Memory B cell (primary cell): ENCODE measurements around the gene DTNB.

ENCODE experiments used
- ATAC-seq: fragments of 150-1000 bp; cut with Tn5 transposase; 2 replicates; pipeline ENCODE4 v1.10.0; 2021; ENCODE audit warnings: low read depth, mild to moderate bottlenecking, moderate library complexity
- DNase-seq, 2 donors: peaks; one replicate each; pipeline ENCODE4 v3.0.0; 2022; ENCODE audit warnings: low spot score in 2 of 2
- H3K27ac Mint-ChIP-seq: one replicate; pipeline ENCODE4 v1.8.0; 2022; ENCODE audit warnings: mild to moderate bottlenecking, moderate library complexity, mixed read lengths
- H3K27me3 Mint-ChIP-seq: one replicate; pipeline ENCODE4 v1.8.0; 2022; ENCODE audit warnings: mixed read lengths
- H3K36me3 Mint-ChIP-seq: one replicate; pipeline ENCODE4 v1.8.0; 2022; ENCODE audit warnings: mild to moderate bottlenecking, mixed read lengths
- H3K4me1 Mint-ChIP-seq: one replicate; pipeline ENCODE4 v1.8.0; 2022; ENCODE audit warnings: mixed read lengths
- H3K4me3 Mint-ChIP-seq: one replicate; pipeline ENCODE4 v1.8.0; 2022; ENCODE audit warnings: mild to moderate bottlenecking, moderate library complexity, mixed read lengths
- H3K9me3 Mint-ChIP-seq: one replicate; pipeline ENCODE4 v1.8.0; 2022; ENCODE audit warnings: mixed read lengths

DTNB gene

DNA sequence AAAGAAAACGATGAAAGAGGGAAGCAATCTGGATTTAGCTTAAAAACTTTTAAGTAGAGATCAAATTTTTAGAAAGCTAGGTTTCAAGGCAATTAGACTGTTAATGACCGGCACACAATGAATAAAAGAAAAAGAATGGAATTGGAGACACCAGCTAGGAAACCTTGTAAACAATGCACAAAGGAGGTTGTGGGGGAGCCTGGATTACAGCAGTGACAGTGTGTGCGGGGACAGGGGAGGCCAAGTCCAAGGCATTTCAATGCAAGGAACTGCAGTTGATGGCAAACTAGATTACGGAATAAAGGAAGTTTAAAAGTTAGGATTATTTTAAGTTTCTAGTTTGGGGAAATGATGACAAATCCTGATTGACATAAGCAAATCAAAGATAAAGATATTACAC lies 74.5 kb downstream of the DTNB start:
- no peak overlapping the region for H3K27ac Mint-ChIP-seq
- ATAC-seq, result no peak

DNA sequence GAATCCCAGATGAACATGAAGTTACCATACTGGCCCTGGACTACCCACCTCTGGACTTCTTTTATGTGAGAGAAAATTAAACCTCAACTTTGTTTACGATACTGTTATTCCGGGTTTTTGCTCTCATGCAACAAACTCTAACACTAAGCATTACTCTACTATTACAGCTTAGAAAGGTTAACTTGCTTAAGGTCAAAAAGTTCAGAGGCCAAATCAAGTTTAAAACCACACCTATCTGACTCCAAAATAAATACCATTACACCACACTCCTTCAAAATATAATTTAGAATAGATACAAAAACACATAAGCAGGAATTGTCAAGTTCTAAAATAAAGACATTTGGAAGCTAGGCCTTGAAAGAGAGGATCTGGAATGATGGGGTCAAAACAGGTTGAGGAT lies 75.0 kb downstream of the DTNB start:
- DNase-seq (no peak), ATAC-seq (no peak)
- Mint-ChIP-seq H3K4me1 (no peaks in the 10 kb centered on the region), H3K27ac (no peak overlapping the region), H3K27me3 (no peaks in the 10 kb centered on the region), H3K4me3 (no peak overlapping the region), H3K36me3 (peaks cover 6% of the 10 kb centered on the region), H3K9me3 (no peaks in the 10 kb centered on the region)

More for the DNA sequence above, 74.5 kb downstream of the DTNB start:
- no peaks in the 10 kb centered on the region for H3K4me1 Mint-ChIP-seq
- no peaks in the 10 kb centered on the region for H3K9me3 Mint-ChIP-seq
- DNase-seq, result no peak
- H3K4me3 Mint-ChIP-seq, result no peak overlapping the region
- no peaks in the 10 kb centered on the region for H3K27me3 Mint-ChIP-seq
- peaks cover 6% of the 10 kb centered on the region for H3K36me3 Mint-ChIP-seq

DNA sequence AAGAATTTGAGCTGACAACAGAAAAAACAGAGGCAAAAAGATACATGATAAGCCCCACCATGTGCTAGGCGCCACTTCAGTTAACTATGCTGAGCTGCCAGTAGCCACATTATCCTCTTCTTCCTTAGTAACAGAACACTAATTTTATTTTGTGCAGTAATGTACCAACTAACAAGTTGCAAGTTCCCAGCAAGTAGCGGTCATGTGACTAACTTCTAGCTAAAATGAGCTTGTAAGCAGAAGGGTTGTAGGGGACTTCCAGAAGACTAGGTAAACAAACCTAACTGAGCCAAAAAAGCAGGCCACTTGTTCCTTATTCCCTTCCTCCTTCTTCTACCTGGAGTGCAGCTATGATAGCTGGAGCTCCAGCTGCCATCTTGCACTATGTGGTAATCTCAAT lies 75.5 kb downstream of the DTNB start:
- H3K27me3 Mint-ChIP-seq, result no peaks in the 10 kb centered on the region
- ATAC-seq, result peak; percentile 38
- H3K4me3 Mint-ChIP-seq, result no peak overlapping the region
- DNase-seq, result no peak
- no peaks in the 10 kb centered on the region for H3K9me3 Mint-ChIP-seq
- H3K4me1 Mint-ChIP-seq, result no peaks in the 10 kb centered on the region
- H3K27ac Mint-ChIP-seq, result no peak overlapping the region
- H3K36me3 Mint-ChIP-seq, result peaks cover 6% of the 10 kb centered on the region

DNA sequence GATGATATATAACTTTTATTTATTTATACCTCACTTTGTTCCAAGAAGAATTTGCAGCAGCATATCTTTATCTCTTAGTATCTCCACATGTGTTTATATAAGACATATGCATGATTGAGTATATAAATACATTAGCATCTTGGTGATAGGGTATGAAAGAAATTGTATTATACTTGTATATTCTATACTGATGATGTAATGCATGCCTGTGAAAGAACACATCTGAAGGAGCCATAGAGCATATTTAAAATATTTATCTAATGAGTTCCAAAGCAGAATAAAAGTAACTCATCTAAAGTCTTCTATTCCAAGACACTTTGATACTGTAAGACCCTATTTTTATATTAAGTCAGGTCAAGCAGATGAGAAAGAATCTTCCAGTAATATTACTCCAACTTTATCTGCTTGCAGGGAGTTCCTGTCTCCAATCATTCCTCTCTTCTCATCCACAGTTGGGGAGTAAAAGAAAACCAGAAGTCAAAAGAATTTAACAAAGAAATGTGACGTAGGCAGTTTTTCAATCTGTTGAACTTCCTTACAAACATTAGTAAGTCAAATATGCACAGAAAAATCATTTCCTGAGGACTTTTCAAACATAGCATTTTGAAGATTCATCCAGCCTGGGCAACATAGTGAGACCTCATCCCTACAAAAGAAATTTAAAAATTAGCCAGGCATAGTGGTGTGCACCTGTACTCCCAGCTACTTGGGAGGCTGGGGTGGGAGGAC lies 76.7 kb downstream of the DTNB start:
- Mint-ChIP-seq H3K4me3 (no peak overlapping the region), H3K36me3 (peaks cover 6% of the 10 kb centered on the region), H3K9me3 (no peaks in the 10 kb centered on the region), H3K27ac (no peak overlapping the region), H3K27me3 (no peaks in the 10 kb centered on the region), H3K4me1 (peaks cover 3% of the 10 kb centered on the region)
- ATAC-seq (no peak), DNase-seq (no peak)

DNA sequence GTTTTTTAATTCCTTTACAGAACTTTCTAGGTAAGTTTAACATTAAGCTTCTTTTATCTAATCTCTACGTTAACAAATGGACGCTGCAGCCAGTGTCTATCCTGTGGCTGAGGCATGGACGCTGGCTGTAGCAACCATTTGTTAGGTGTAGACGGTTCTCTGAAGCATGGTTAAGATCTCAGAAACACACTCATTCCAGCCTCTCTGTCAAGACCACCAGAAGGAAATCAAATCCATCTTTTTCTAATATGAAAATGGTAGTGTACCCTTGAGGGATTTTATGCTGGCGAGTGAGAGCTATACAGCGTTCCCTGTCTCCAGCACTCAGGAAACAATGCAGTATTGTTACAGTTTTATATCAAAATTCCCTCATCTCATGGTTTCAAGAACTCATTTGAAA lies 78.0 kb downstream of the DTNB start:
- H3K4me1 Mint-ChIP-seq, result peaks cover 3% of the 10 kb centered on the region
- H3K36me3 Mint-ChIP-seq, result peaks cover 6% of the 10 kb centered on the region

DNA sequence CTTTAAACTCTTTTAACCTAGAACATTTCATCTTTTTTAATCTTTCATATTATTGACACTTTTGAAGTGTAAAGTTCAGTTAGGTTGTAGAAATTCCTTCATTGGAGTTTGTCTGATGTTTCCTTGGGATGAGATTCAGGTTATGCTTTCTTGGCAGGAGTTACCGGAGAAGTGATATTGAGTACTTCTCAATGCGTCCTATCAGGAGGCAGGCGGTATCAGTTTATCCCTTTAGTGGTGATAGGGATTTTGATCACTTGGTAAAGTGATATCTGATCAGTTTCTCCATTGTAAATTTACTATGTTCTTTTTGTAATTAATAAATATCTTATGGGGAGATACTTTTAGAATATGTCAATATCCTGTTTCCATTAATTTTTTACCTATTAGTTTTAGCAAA lies 78.4 kb downstream of the DTNB start:
- Mint-ChIP-seq H3K27ac (no peak overlapping the region), H3K4me1 (peaks cover 3% of the 10 kb centered on the region), H3K27me3 (no peaks in the 10 kb centered on the region), H3K4me3 (no peak overlapping the region), H3K36me3 (peaks cover 6% of the 10 kb centered on the region), H3K9me3 (no peaks in the 10 kb centered on the region)
- DNase-seq (no peak), ATAC-seq (no peak)

More for the DNA sequence above, 78.0 kb downstream of the DTNB start:
- DNase-seq (no peak), ATAC-seq (no peak)
- Mint-ChIP-seq H3K4me3 (no peak overlapping the region), H3K27me3 (no peaks in the 10 kb centered on the region), H3K27ac (no peak overlapping the region), H3K9me3 (no peaks in the 10 kb centered on the region)

DNA sequence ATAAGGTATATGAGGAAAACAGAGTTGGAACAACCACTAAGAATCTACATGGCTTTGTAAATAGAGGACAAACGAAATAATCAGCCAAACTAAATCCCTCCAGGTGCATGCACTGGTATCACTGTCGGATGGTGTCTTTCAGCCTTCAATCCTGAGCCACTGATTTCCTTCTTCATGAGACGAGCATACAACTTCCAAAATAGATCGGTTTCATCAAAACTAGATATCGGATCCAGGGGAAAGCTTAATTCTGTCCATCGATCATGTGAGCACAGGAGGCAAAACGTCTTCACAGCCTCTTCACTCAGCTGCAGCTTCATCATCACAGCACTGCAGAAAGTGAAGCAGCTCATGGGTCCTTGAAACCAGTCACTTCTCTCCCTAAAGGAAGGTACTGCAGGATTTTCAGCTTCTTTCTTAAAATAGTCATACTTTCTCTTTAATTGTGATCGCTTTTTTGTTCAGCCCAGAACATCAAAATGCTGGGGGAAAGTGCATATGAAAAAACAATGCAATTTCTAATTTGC lies 80.5 kb downstream of the DTNB start:
- ATAC-seq (no peak), DNase-seq (no peak)
- no peak overlapping the region for H3K27ac Mint-ChIP-seq
- no peak overlapping the region for H3K4me3 Mint-ChIP-seq
- H3K4me1 Mint-ChIP-seq, result peaks cover 3% of the 10 kb centered on the region
- no peaks in the 10 kb centered on the region for H3K27me3 Mint-ChIP-seq
- no peaks in the 10 kb centered on the region for H3K9me3 Mint-ChIP-seq
- H3K36me3 Mint-ChIP-seq, result no peaks in the 10 kb centered on the region

DNA sequence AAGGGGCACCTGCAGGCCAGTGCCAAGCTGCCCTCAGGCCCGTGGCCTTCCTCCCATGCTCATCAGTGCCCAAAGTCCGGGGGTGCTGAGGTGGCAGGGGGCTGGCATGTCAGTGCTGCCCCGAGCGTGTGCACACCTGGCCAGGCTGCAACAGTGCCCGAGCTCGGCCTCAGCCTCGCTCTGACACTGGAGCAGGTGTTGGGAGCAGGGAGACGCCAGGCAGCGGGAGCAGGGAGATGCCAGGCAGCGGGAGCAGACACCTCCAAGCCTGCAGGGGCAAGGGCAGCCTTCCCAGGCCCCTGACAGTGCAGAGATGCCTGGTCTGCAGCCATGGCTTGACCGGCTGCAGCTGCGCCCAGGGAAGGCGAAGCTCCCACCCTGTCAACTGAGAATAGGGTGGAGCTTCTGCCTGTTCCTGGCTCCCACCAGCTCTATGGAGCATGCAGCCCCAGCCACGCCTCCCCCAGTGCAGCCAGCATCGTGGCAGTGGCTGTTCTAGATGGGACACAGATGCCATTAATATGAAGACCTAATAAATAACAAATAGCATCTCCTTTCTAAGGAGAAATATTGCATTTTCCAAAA lies 82.4 kb downstream of the DTNB start:
- no peaks in the 10 kb centered on the region for H3K27me3 Mint-ChIP-seq
- ATAC-seq (no peak), DNase-seq (no peak)
- H3K4me3 Mint-ChIP-seq, result no peak overlapping the region
- peaks cover 10% of the 10 kb centered on the region for H3K4me1 Mint-ChIP-seq
- no peaks in the 10 kb centered on the region for H3K36me3 Mint-ChIP-seq
- H3K9me3 Mint-ChIP-seq, result no peaks in the 10 kb centered on the region
- no peak overlapping the region for H3K27ac Mint-ChIP-seq

DNA sequence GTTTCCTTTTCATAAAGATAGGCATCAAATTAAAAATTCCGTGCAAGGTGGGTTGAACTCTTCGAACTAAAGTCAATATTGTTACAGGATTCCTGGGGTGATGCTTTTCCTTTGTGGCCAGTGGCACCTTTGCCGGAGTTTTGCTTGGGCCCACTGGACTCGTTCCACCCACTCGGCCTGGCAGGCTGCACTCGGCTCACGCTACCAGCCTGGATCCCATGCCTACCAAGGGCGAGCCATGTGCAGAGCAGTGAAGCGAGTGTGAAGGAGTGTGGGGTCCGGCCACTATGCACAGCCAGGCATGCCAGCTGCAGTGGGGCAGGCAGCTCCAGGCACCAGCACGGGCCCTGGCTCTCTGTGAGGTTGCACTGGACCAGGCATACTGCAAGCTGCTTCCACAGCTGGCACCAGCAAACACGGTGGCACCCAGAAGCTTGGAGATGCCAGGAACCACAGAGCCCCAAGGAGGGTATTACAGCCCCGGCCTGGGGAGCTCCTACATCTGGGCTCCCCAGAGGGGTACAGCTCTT lies 83.6 kb downstream of the DTNB start:
- Mint-ChIP-seq H3K36me3 (no peaks in the 10 kb centered on the region), H3K4me3 (no peak overlapping the region), H3K9me3 (no peaks in the 10 kb centered on the region), H3K27me3 (no peaks in the 10 kb centered on the region), H3K27ac (no peak overlapping the region), H3K4me1 (peaks cover 14% of the 10 kb centered on the region)
- DNase-seq, result no peak
- no peak for ATAC-seq

DNA sequence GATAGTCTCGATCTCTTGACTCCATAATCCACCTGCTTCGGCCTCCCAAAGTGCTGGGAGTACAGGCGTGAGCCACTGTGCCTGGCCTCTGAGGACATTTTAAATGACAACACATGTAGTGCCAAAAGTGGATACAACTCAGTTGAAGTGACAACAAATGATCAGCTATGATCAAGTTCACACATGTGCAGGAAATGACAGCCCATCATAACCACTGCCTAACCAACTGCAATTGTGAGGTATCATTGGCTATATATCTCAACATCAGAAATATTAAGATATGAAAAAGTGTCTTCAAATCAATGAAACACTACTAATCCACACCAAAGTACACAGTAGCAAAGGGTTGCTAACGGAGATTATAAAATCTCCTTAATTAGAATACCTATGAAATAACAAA lies 84.8 kb downstream of the DTNB start:
- Mint-ChIP-seq H3K27me3 (no peaks in the 10 kb centered on the region), H3K9me3 (no peaks in the 10 kb centered on the region), H3K4me3 (no peak overlapping the region), H3K36me3 (no peaks in the 10 kb centered on the region), H3K4me1 (peaks cover 14% of the 10 kb centered on the region), H3K27ac (no peak overlapping the region)
- DNase-seq, result no peak
- no peak for ATAC-seq

DNA sequence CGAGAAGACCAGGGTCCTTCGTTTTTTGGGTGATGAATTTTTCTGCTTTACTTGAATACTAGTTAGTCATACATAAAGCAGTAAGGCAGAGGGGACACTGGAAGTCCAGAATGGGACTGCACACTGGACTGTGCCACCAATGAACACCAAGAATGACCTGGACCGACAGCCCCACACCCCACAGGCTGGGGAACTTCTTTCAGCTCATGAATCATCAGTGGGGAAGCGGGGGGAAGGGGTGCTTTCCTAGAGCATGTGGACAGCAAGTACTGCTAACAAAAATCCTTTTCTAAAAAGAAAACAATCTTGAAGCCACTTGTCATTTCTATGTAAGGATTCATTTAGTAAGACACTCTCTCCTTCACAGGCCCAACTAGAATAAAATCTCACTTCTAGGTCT lies 86.0 kb downstream of the DTNB start:
- Mint-ChIP-seq H3K36me3 (peaks cover 1% of the 10 kb centered on the region), H3K27me3 (no peaks in the 10 kb centered on the region), H3K4me1 (peaks cover 18% of the 10 kb centered on the region), H3K9me3 (no peaks in the 10 kb centered on the region), H3K4me3 (no peak overlapping the region), H3K27ac (no peak overlapping the region)
- DNase-seq (no peak), ATAC-seq (no peak)

DNA sequence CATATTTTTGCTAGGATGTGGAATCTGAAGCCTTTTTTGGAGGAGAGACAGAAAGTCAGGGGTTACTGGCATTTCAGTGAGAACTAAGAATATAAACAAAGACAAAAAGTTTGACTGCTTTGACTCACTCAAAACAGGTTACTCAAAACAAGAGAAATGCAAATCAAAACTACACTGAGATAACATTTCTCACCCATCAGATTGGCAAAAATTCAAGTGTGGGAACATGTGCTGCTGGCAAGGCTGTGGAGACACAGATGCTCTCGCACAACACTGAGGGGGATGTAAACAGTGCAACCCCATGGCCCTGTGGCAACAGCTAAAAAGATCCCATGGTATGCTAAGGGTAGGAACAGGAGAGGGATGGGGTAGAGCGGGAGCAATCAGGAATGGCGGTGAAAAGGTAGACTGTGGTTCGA lies 86.6 kb downstream of the DTNB start:
- DNase-seq (no peak), ATAC-seq (no peak)
- Mint-ChIP-seq H3K36me3 (peaks cover 1% of the 10 kb centered on the region), H3K4me3 (no peak overlapping the region), H3K27me3 (no peaks in the 10 kb centered on the region), H3K27ac (no peak overlapping the region), H3K4me1 (peaks cover 20% of the 10 kb centered on the region), H3K9me3 (no peaks in the 10 kb centered on the region)

DNA sequence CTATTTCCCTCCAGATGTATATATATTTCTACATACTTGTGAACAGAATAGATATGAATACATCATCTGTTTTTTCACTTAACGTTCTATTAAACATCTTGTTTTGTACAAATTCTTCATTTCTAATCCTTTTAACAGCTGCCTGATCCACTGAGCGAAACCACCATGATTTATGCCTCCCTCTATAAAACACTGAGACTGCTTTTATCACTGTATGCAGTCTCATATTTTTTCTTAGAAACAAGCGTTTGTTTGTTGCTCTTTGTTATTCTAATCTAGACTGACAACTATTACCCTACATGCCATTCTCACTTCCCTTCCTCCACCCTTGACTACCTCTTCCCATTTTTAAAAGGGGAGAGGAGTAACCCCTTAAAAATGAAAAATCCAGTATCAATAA lies 88.2 kb downstream of the DTNB start:
- ATAC-seq, result no peak
- Mint-ChIP-seq H3K27ac (no peak overlapping the region), H3K36me3 (peaks cover 1% of the 10 kb centered on the region), H3K9me3 (no peaks in the 10 kb centered on the region), H3K4me3 (no peak overlapping the region), H3K4me1 (peaks cover 22% of the 10 kb centered on the region), H3K27me3 (no peaks in the 10 kb centered on the region)
- no peak for DNase-seq

DNA sequence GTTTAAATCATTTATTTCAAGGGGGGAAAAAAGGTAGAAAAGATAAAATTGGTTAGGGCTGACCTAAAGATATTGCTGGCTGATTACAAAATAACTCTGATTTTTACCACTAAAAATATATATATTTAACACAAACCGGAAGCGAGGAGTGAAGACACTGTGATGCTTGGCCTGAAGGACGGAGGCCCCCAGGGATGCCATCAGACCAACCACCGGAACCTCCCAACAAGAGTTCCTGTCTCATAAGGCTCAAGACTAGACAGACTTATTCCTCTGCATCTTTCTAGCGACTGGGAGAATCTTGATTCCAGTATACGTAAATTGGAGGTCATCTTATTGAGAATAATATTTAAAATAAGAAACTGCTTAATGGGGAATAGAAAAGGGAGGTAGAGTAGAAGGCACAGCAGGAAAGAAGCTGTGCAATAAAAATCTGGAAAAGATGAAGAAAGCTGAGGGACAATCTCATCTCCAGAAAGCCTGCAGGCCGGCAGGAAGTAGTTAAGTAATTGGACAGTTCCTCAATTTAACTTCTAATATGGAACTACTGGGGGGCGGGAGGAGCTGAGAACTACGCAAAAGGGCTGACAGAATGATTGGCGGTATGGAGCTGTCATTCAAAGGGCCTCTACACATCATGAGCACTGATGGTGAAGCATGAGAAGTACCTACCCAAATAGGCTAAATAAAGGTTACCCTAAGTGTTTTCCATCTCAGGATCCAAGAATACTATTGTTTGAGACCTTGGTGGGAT lies 91.1 kb downstream of the DTNB start:
- H3K4me3 Mint-ChIP-seq, result no peak overlapping the region
- ATAC-seq (peak; percentile 91), DNase-seq (no peak)
- no peaks in the 10 kb centered on the region for H3K27me3 Mint-ChIP-seq
- peaks cover 22% of the 10 kb centered on the region for H3K4me1 Mint-ChIP-seq
- peaks cover 5% of the 10 kb centered on the region for H3K36me3 Mint-ChIP-seq
- no peak overlapping the region for H3K27ac Mint-ChIP-seq
- H3K9me3 Mint-ChIP-seq, result no peaks in the 10 kb centered on the region
